Medulla oblongata (tissue), 1 donor: ENCODE measurements around the gene IL17RC.
"Not testable (repeated sequence)": the region's sequence is repeated elsewhere in the genome, so short reads cannot be mapped to it uniquely, and the experiment has no call there.

Experiments used
- DNase-seq: peaks from one replicate; pipeline ENCODE4 v3.0.0-alpha.2; 2015; ENCODE audit errors: extremely low spot score

IL17RC gene

GRCh38 chr3:9915254-9916141, 1.4 kb upstream of the IL17RC start:
- peak; percentile 44 for DNase-seq

- no peak for DNase-seq
Measured at GRCh38 chr3:9916346-9916733, 558 bp upstream of the IL17RC start.

GRCh38 chr3:9917820-9918219, 922 bp downstream of the IL17RC start:
- DNase-seq: no peak

- DNase-seq: no peak
Measured at GRCh38 chr3:9918261-9919038, 1.6 kb downstream of the IL17RC start.

DNA sequence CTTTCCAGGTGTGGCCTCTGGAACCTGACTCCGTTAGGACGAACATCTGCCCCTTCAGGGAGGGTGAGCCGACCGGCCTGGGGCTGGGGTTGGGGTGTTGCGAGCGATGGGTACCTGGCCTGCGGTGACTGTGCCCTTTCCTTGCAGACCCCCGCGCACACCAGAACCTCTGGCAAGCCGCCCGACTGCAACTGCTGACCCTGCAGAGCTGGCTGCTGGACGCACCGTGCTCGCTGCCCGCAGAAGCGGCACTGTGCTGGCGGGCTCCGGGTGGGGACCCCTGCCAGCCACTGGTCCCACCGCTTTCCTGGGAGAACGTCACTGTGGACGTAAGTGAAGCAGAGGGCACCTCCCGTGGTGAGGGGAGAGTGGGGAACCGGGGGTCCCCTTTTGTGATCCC, 11.3 kb downstream of the IL17RC start:
- no peak for DNase-seq

GRCh38 chr3:9930804-9931418, 14.0 kb downstream of the IL17RC start:
- no peak for DNase-seq

- DNase-seq: no peak
Measured at GRCh38 chr3:9932535-9932842, 15.6 kb downstream of the IL17RC start.

GRCh38 chr3:9932843-9933560, 16.1 kb downstream of the IL17RC start:
- peak; percentile 76 for DNase-seq

DNA sequence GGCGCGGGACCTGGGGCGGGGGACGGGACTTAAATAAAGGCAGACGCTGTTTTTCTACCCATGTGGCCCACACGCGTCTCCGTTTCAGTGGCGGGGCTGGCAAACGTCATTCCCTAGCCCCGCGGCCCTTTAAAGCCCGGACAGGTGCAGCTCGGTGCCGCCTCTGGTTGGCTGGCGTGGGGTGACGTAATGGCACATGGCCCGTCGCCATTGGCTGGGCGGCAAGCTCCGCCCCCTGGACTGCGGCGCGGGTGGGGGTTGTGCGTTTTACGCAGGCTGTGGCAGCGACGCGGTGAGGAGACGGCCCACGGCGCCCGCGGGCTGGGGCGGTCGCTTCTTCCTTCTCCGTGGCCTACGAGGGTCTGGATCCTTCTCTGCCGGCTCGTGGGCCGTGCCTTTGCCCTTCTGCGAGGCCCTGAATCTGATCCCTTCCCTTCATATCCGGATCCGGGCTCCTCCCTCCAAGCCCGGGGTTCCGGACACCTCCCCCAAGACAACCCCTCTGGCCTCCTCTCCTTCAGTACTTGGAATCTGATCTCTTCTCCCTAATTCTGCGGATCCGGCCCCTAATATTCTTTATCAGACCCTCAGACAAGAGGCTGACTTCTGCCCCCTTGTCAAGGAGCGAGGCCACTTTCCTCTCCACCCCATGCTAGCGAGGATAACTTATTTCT, 16.8 kb downstream of the IL17RC start, which contains the start of gene CRELD1:
CRELD1 (plus strand) TSS at position 274 of the 674 bp plus-strand sequence. CDS start 605 bp downstream, outside the sequence.
- peak; percentile 96 for DNase-seq

DNA sequence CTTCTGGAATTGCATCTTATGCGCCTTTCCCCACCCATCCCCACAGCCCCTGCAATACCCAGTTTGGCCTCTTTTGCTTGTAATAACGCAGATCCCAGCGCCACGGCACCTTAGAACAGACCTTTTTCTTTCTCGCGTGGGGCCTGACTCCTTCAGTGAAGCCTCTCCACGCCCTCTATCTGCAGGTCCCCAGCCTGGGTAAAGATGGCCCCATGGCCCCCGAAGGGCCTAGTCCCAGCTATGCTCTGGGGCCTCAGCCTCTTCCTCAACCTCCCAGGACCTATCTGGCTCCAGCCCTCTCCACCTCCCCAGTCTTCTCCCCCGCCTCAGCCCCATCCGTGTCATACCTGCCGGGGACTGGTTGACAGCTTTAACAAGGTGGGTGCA, 17.3 kb downstream of the IL17RC start:
- no peak for DNase-seq

- DNase-seq: no peak
Measured at GRCh38 chr3:9934993-9935392, 18.1 kb downstream of the IL17RC start.

DNA sequence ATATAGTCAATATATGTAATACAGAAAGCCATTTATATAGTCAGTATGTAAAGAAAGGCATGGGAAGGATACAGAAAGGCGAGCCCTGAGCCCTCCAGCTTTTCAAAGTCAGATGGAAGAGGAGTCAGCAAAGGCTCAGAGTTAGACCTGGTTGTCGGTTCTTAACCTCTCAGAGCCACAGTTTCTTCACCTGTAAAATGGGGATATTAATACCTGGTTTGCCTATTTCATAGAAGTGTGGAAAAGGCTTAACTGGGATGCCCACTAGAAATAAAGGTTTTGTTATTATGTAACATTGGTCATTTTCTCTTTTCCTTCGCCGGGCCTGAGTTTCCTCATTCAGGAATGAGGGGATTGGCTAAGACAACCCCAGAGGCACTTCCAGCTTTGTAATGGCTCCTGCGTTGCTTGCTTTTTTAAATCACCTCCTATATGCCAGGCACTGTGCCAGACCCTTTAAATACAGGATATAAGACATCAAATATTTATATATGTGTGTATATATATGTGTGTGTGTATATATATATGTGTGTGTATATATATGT, 19.1 kb downstream of the IL17RC start:
- no peak for DNase-seq

GRCh38 chr3:9937486-9938238, 20.8 kb downstream of the IL17RC start:
- DNase-seq: no peak

DNA sequence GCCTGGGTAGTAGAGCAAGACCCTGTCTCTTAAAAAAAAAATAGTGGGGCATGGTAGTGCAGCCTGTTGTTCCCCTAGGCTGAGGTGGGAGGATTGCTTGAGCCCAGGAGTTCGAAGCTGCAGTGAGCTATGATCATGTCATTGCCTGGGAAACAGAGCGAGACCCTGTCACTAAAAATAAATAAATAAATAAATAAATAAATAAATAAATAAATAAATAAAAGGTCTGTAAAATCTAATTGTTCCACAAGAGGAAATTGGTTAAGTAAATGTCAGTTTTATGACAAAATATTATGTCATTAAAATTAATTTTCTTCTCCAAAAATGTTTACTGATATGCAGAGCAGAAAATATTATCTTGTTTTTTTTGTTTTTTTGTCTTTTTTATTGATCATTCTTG, 22.1 kb downstream of the IL17RC start:
- no peak for DNase-seq

GRCh38 chr3:9939906-9940305, 23.0 kb downstream of the IL17RC start:
- not testable (repeated sequence) for DNase-seq

DNA sequence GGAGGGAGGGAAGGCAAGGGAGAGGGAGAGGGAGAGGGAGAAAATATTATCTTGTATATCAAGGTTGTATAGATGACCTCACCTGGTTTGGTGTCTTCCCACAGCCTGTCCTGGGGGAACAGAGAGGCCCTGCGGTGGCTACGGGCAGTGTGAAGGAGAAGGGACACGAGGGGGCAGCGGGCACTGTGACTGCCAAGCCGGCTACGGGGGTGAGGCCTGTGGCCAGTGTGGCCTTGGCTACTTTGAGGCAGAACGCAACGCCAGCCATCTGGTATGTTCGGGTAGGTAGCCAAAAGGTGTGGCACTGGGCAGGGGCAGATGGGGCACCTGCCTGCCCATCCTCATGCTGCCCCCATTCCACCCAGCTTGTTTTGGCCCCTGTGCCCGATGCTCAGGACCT, 23.8 kb downstream of the IL17RC start:
- DNase-seq: no peak

DNA sequence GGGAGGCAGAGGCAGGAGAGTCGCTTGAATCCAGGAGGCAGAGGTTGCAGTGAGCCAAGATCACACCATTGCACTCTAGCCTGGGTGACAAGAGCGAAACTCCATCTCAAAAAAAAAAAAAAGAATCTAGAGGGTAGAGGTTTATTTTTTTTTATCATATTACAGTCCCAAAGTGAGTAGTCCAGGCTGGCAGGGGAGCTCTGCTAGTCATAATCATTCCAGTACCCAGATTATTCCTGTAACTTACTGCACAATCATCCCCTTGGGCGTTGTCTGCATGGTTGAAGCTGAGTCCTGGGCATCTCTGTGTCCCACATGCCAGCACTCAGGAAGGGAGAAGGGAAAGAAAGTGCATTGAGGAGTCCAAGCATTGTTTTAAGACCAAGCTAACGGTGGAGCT, 25.3 kb downstream of the IL17RC start:
- no peak for DNase-seq

GRCh38 chr3:9942934-9943690, 26.2 kb downstream of the IL17RC start:
- DNase-seq: no peak

DNA sequence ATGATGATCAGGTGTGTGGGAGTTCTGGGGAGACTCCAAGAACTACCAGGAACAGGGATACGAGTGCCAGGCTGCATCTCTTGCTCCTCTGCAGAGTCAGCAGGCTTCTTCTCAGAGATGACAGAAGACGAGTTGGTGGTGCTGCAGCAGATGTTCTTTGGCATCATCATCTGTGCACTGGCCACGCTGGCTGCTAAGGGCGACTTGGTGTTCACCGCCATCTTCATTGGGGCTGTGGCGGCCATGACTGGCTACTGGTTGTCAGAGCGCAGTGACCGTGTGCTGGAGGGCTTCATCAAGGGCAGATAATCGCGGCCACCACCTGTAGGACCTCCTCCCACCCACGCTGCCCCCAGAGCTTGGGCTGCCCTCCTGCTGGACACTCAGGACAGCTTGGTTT, 27.4 kb downstream of the IL17RC start:
- no peak for DNase-seq

GRCh38 chr3:9945358-9945757, 28.5 kb downstream of the IL17RC start:
- DNase-seq: peak; percentile 21
